HepG2 (cell line): ENCODE measurements around the gene ZNF574. TPM values are rescaled to one million over a fixed set of nuclear protein-coding genes. Genes with fewer than 3 reads are reported as not detected.

Experiments used
- ARID3A ChIP-seq: IDR thresholded peaks from 2 replicates; pipeline ENCODE4 v1.6.1; 2012; ENCODE audit warnings: low read depth, low read length, improper control_type of control experiment
- ATF6 ChIP-seq: sonication (generic); formaldehyde crosslinking; conservative IDR thresholded peaks from 2 replicates; pipeline ENCODE4 v1.4.0; 2020; ENCODE audit warnings: missing genetic modification reagents
- FOSL1 ChIP-seq: sonication (generic); formaldehyde crosslinking; IDR thresholded peaks from 2 replicates; pipeline ENCODE4 v1.9.0; 2021; ENCODE audit warnings: missing genetic modification reagents, borderline replicate concordance
- HNF4A ChIP-seq: sonication (generic); formaldehyde crosslinking; IDR thresholded peaks from 2 replicates; pipeline ENCODE4 v1.4.0; 2020; ENCODE audit warnings: missing genetic modification reagents
- IKZF1 ChIP-seq: fragments of 450-650 bp; IDR thresholded peaks from 2 replicates; pipeline ENCODE4 v1.7.1; 2016
- PITX1 ChIP-seq: sonication (generic); formaldehyde crosslinking; IDR thresholded peaks from 2 replicates; pipeline ENCODE4 v1.5.1; 2020; ENCODE audit warnings: mild to moderate bottlenecking, missing genetic modification reagents
- SNAPC4 ChIP-seq: sonication (generic); formaldehyde crosslinking; IDR thresholded peaks from 2 replicates; pipeline ENCODE4 v1.4.0; 2020; ENCODE audit warnings: mild to moderate bottlenecking, missing genetic modification reagents
- TEAD3 ChIP-seq: optimal IDR thresholded peaks from 2 replicates; pipeline ENCODE3; 2016; ENCODE audit warnings: borderline replicate concordance
- THAP9 ChIP-seq: sonication (generic); formaldehyde crosslinking; IDR thresholded peaks from 2 replicates; pipeline ENCODE4; 2020; ENCODE audit warnings: missing genetic modification reagents, mild to moderate bottlenecking, borderline replicate concordance
- ZBTB38 ChIP-seq: sonication (generic); formaldehyde crosslinking; IDR thresholded peaks from 2 replicates; pipeline ENCODE4 v1.5.1; 2020; ENCODE audit warnings: mild to moderate bottlenecking, missing genetic modification reagents
- ZMYM2 ChIP-seq: sonication (generic); formaldehyde crosslinking; IDR thresholded peaks from 2 replicates; pipeline ENCODE4 v1.8.0; 2022; ENCODE audit warnings: mild to moderate bottlenecking, missing genetic modification reagents
- ZNF138 ChIP-seq: sonication (generic); formaldehyde crosslinking; IDR thresholded peaks from 2 replicates; pipeline ENCODE4 v1.5.0; 2020; ENCODE audit warnings: mild to moderate bottlenecking, low read depth, missing genetic modification reagents
- ZNF205 ChIP-seq: IDR thresholded peaks from 2 replicates; pipeline ENCODE4 v1.6.1; 2018; ENCODE audit warnings: missing biosample characterization, missing genetic modification reagents
- ZNF24 ChIP-seq: fragments of 450-650 bp; IDR thresholded peaks from 2 replicates; pipeline ENCODE4 v1.6.1; 2017; ENCODE audit warnings: antibody characterized with exemption, mild to moderate bottlenecking
- ZNF580 ChIP-seq: IDR thresholded peaks from 2 replicates; pipeline ENCODE4 v1.6.1; 2016; ENCODE audit warnings: low read depth, borderline replicate concordance
- ZNF607 ChIP-seq: sonication (generic); formaldehyde crosslinking; IDR thresholded peaks from 2 replicates; pipeline ENCODE4 v1.5.1; 2020; ENCODE audit warnings: missing genetic modification reagents, mild to moderate bottlenecking, borderline replicate concordance
- ZNF616 ChIP-seq: sonication (generic); formaldehyde crosslinking; IDR thresholded peaks from 2 replicates; pipeline ENCODE4 v1.5.0; 2020; ENCODE audit warnings: low read depth, mild to moderate bottlenecking, missing genetic modification reagents
- ZNF660 ChIP-seq: sonication (generic); formaldehyde crosslinking; IDR thresholded peaks from 2 replicates; pipeline ENCODE4 v1.5.1; 2020; ENCODE audit warnings: mild to moderate bottlenecking, low read depth, missing genetic modification reagents, borderline replicate concordance
- polyA plus RNA-seq, 8 experiments: library from polyadenylated mRNA; depleted of rRNA in 3 of 8; stranded (reverse) in 7 of 8; unstranded in 1 of 8; fragments of >200 nt; fragmentation: Illumina TruSeq in 4 of 8; extraction: Trizol in 4 of 8; gene quantifications; 2 replicates each; pipeline versions ENCODE4 v1.2.1 to v1.2.3, GENCODE V29; 2011 to 2016; ENCODE audit warnings: low read depth in 4 of 8, missing spikeins in 1 of 8, mixed read lengths in 1 of 8; ENCODE audit not compliant: insufficient read depth in 1 of 8
- total RNA-seq, 5 experiments: library from RNA; depleted of rRNA; stranded (reverse); fragments of >200 nt; fragmentation: Illumina TruSeq; extraction: Trizol; gene quantifications; 2 replicates each; pipeline ENCODE4 v1.2.3, GENCODE V29; 2016; ENCODE audit warnings: low read depth in 1 of 5

The ZNF574 gene
- total and polyA plus RNA-seq, 2 of the 13 experiments (the other 11 are each of a cell fraction or from before 2014, with no cell fraction given) = 7.7 to 7.9 TPM

- TF ChIP-seq SNAPC4 (no peak), ZMYM2 (CRISPR knock-in tag) (no peak), THAP9 (CRISPR knock-in tag) (peak; percentile 89), ZNF616 (CRISPR knock-in tag) (peak; percentile 80), PITX1 (CRISPR knock-in tag) (peak; percentile 76), IKZF1 (no peak), ARID3A (no peak), TEAD3 (CRISPR knock-in tag) (no peak), ZNF580 (CRISPR knock-in tag) (no peak), ZNF205 (no peak), ZBTB38 (CRISPR knock-in tag) (no peak), FOSL1 (no peak), ATF6 (CRISPR knock-in tag) (no peak), ZNF24 (no peak), ZNF660 (CRISPR knock-in tag) (no peak), HNF4A (CRISPR knock-in tag) (no peak), ZNF138 (CRISPR knock-in tag) (no peak), ZNF607 (CRISPR knock-in tag) (no peak)
Measured at GRCh38 chr19:42075616-42076379, at the start of gene ZNF574 (continued).
